Mesenchymal stem cell (in vitro differentiated cells and primary cell): ENCODE results near the gene ZNF446.

Experiments
- DNase-seq: peaks from one replicate; pipeline ENCODE4 v3.0.0-alpha.2; 2013
- H2AFZ ChIP-seq: one replicate; pipeline ENCODE4 v1.6.1; 2013; ENCODE audit warnings: low read depth, mild to moderate bottlenecking, control low read depth, inconsistent platforms, low read length, moderate library complexity
- H2AK5ac ChIP-seq: 2 replicates; pipeline ENCODE4 v1.6.1; 2013; ENCODE audit warnings: low read length, moderate library complexity, mild to moderate bottlenecking, inconsistent platforms; ENCODE audit not compliant: severe bottlenecking
- H2BK120ac ChIP-seq: one replicate; pipeline ENCODE4 v1.6.1; 2013; ENCODE audit warnings: low read depth, mild to moderate bottlenecking, inconsistent platforms, low read length, moderate library complexity
- H2BK12ac ChIP-seq, 2 experiments: one replicate each; pipeline ENCODE4 v1.6.1; 2013; ENCODE audit warnings: inconsistent platforms in 2 of 2, low read length in 2 of 2, mild to moderate bottlenecking in 2 of 2, moderate library complexity in 2 of 2, control low read depth in 1 of 2
- H2BK15ac ChIP-seq: one replicate; pipeline ENCODE4 v1.6.1; 2013; ENCODE audit warnings: mild to moderate bottlenecking, low read depth, inconsistent platforms; ENCODE audit not compliant: poor library complexity, severe bottlenecking
- H2BK5ac ChIP-seq: 2 replicates; pipeline ENCODE4 v1.6.1; 2013; ENCODE audit warnings: low read depth, mild to moderate bottlenecking, low read length, control low read depth, inconsistent platforms; ENCODE audit not compliant: poor library complexity, severe bottlenecking
- H3K14ac ChIP-seq, 2 experiments: one replicate each; pipeline ENCODE4 v1.6.1; 2013; ENCODE audit warnings: inconsistent platforms in 2 of 2, low read length in 2 of 2, control low read depth in 1 of 2, mild to moderate bottlenecking in 1 of 2, moderate library complexity in 1 of 2
- H3K18ac ChIP-seq, 2 experiments: one replicate each; pipeline ENCODE4 v1.6.1; 2013; ENCODE audit warnings: inconsistent platforms in 2 of 2, low read length in 2 of 2, control low read depth in 1 of 2, low read depth in 1 of 2, mild to moderate bottlenecking in 1 of 2
- H3K23ac ChIP-seq, 2 experiments: one replicate each; pipeline ENCODE4 v1.6.1; 2013; ENCODE audit warnings: inconsistent platforms in 2 of 2, low read length in 2 of 2, mild to moderate bottlenecking in 2 of 2, moderate library complexity in 2 of 2, control low read depth in 1 of 2
- H3K27ac ChIP-seq: 2 replicates; pipeline ENCODE4 v1.5.1; 2013; ENCODE audit warnings: mild to moderate bottlenecking, moderate library complexity, low read length, control low read depth, inconsistent platforms; ENCODE audit not compliant: poor library complexity, severe bottlenecking
- H3K27me3 ChIP-seq, 2 experiments: 2 replicates each; pipeline versions ENCODE4 v1.6.1 to v1.7.0; 2013; ENCODE audit warnings: low read length in 2 of 2, mild to moderate bottlenecking in 2 of 2, moderate library complexity in 2 of 2, control low read depth in 1 of 2, inconsistent platforms in 1 of 2; ENCODE audit not compliant: control insufficient read depth in 1 of 2, insufficient read depth in 1 of 2
- H3K36me3 ChIP-seq, 2 experiments: 2 replicates each; pipeline versions ENCODE4 v1.6.1 to v1.7.0; 2013; ENCODE audit warnings: low read length in 2 of 2, control low read depth in 1 of 2, inconsistent platforms in 1 of 2, low read depth in 1 of 2, mild to moderate bottlenecking in 1 of 2; ENCODE audit not compliant: insufficient read depth in 2 of 2, control insufficient read depth in 1 of 2
- H3K4ac ChIP-seq, 2 experiments: one replicate each; pipeline ENCODE4 v1.6.1; 2013; ENCODE audit warnings: inconsistent platforms in 2 of 2, low read length in 2 of 2, mild to moderate bottlenecking in 2 of 2, moderate library complexity in 2 of 2, control low read depth in 1 of 2, low read depth in 1 of 2
- H3K4me1 ChIP-seq: 2 replicates; pipeline ENCODE4 v1.6.1; 2013; ENCODE audit warnings: low read depth, low read length, control low read depth; ENCODE audit not compliant: control insufficient read depth, insufficient read depth
- H3K4me2 ChIP-seq: 2 replicates; pipeline ENCODE4 v1.6.1; 2013; ENCODE audit warnings: low read length, mild to moderate bottlenecking, inconsistent platforms; ENCODE audit not compliant: poor library complexity, severe bottlenecking
- H3K4me3 ChIP-seq, 2 experiments: 2 replicates each; pipeline versions ENCODE4 v1.5.1 to v1.7.0; 2013; ENCODE audit warnings: low read length in 2 of 2, mild to moderate bottlenecking in 2 of 2, control low read depth in 1 of 2, low read depth in 1 of 2; ENCODE audit not compliant: insufficient read depth in 1 of 2
- H3K79me1 ChIP-seq: replicated peaks from 2 replicates; pipeline ENCODE4 v1.6.1; 2013; ENCODE audit warnings: mild to moderate bottlenecking, control low read depth, low read length, inconsistent platforms; ENCODE audit not compliant: poor library complexity, severe bottlenecking
- H3K9ac ChIP-seq: 2 replicates; pipeline ENCODE4 v1.7.0; 2013; ENCODE audit warnings: mild to moderate bottlenecking, low read length, moderate library complexity
- H3K9me3 ChIP-seq: 2 replicates; pipeline ENCODE4 v1.7.0; 2013; ENCODE audit warnings: mild to moderate bottlenecking, low read length; ENCODE audit not compliant: control insufficient read depth
- H4K8ac ChIP-seq: one replicate; pipeline ENCODE4 v1.6.1; 2013; ENCODE audit warnings: inconsistent platforms, mild to moderate bottlenecking, low read length, moderate library complexity
- H4K91ac ChIP-seq: one replicate; pipeline ENCODE4 v1.6.1; 2013; ENCODE audit warnings: mild to moderate bottlenecking, low read length, inconsistent platforms
- WGBS: methylation state at CpG from one replicate; pipeline ENCODE4 v1.1.7; 2013; ENCODE audit warnings: mixed read lengths; 5-methylcytosine and 5-hydroxymethylcytosine counted together

The ZNF446 gene

DNA sequence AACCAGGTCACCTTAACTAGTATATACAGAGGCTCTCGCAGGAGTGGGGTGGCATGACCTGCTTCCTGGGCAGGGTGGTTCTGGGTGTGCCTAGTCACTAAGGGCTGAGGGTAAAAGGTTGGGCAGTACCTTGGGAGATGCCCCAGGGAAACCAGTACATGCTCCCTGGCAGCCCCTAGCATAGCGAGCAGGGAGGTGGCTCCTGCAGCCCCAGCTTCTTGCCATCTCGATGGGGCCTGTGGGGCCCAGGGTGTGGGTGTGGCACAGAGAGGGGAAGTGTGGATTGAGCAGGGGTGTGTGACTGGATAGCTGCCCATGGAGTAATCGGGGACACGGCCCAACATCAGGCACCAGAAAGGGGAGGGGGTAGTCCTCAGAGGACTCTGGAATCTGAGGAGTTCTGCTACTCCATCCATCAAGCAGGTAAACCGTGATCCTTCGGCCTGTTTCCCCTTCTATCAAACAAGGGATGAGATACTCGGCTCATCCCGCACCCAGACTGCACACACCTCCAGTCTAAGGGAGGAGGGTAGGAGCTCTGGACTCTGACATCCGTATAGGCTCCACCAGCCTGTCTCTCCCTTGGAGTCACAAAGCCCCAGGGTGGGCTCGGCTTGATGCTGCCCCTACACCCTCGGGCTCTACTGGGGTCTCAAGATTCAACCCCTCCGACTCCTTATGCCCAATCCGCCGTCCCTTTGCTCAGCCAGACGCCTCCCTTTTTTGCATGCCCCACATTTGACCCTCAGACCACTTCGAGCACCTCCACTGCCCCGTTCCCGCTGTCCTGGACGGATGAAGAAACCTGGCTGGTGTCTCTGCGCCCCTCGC is 42.3 kb downstream of the ZNF446 start:
- Histone ChIP-seq H3K27me3 (no peaks in the 10 kb centered on the region), H2AFZ (no peak overlapping the region), H4K91ac (no peak overlapping the region), H3K4me3 (peak overlapping the region; percentile 78 to 95), H3K14ac (peak overlapping the region in 1 of 2 experiments; percentile 71), H2BK120ac (no peak overlapping the region), H3K4me1 (peaks cover 29% of the 10 kb centered on the region), H2BK12ac (peak overlapping the region in 1 of 2 experiments; percentile 25), H2AK5ac (peak overlapping the region; percentile 16), H3K23ac (peak overlapping the region in 1 of 2 experiments; percentile 57), H3K4me2 (peak overlapping the region; percentile 80), H3K4ac (peak overlapping the region; percentile 84 to 92), H3K18ac (peak overlapping the region; percentile 56 to 98), H4K8ac (no peak overlapping the region), H2BK5ac (no peak overlapping the region), H2BK15ac (no peak overlapping the region), H3K79me1 (peaks cover 30% of the 10 kb centered on the region), H3K9me3 (no peaks in the 10 kb centered on the region), H3K27ac (peak overlapping the region; percentile 84), H3K36me3 (peaks cover 22 to 35% of the 10 kb centered on the region in 2 experiments), H3K9ac (peak overlapping the region; percentile 98)
- WGBS = 19% methylated on average over 17 of the region's 22 CpGs
- no peak for DNase-seq

- Histone ChIP-seq H2BK120ac (peak overlapping the region; percentile 42), H3K4me2 (peak overlapping the region; percentile 80), H3K9ac (peak overlapping the region; percentile 98), H4K91ac (peak overlapping the region; percentile 97), H2BK15ac (no peak overlapping the region), H3K4me3 (peak overlapping the region; percentile 78 to 95), H3K36me3 (peaks cover 22 to 30% of the 10 kb centered on the region in 2 experiments), H3K4ac (peak overlapping the region; percentile 84 to 92), H3K18ac (peak overlapping the region; percentile 79 to 98), H3K9me3 (no peaks in the 10 kb centered on the region), H3K27ac (peak overlapping the region; percentile 84), H2BK12ac (peak overlapping the region in 1 of 2 experiments; percentile 8), H3K27me3 (no peaks in the 10 kb centered on the region), H3K4me1 (peaks cover 28% of the 10 kb centered on the region), H2BK5ac (peak overlapping the region; percentile 59), H2AFZ (peak overlapping the region; percentile 83), H3K14ac (peak overlapping the region in 1 of 2 experiments; percentile 68), H3K79me1 (peaks cover 25% of the 10 kb centered on the region), H4K8ac (peak overlapping the region; percentile 93), H2AK5ac (no peak overlapping the region), H3K23ac (peak overlapping the region in 1 of 2 experiments; percentile 81)
- under 1% methylated on average over 13 of the region's 14 CpGs for WGBS
- DNase-seq = peak; percentile 88
Measured at GRCh38 chr19:58519087-58519354, 42.9 kb downstream of the ZNF446 start.

GRCh38 chr19:58519355-58520256 is 43.5 kb downstream of the ZNF446 start, which contains the start of gene ZBTB45:
Gene ZBTB45 (minus strand): TSS chr19:58519810. CDS start chr19:58517673, 2,137 bp downstream.
- WGBS = under 1% methylated on average over 86 of the region's 87 CpGs
- Histone ChIP-seq H4K91ac (peak within 1 kb of the TSS; percentile 97), H3K36me3 (peaks cover 22 to 24% of the 10 kb centered on the region in 2 experiments), H4K8ac (peak within 1 kb of the TSS; percentile 93), H3K9me3 (no peaks in the 10 kb centered on the region), H3K18ac (peak within 1 kb of the TSS; percentile 82 to 98), H3K4ac (peak within 1 kb of the TSS; percentile 84 to 92), H3K27me3 (no peaks in the 10 kb centered on the region), H2BK12ac (peak within 1 kb of the TSS in 1 of 2 experiments; percentile 8), H2AK5ac (peak within 1 kb of the TSS; percentile 85), H2BK120ac (peak within 1 kb of the TSS; percentile 42), H2AFZ (peak within 1 kb of the TSS; percentile 91), H3K79me1 (peaks cover 21% of the 10 kb centered on the region), H3K9ac (peak within 1 kb of the TSS; percentile 98), H3K27ac (peak within 1 kb of the TSS; percentile 84), H2BK5ac (peak within 1 kb of the TSS; percentile 59), H3K4me3 (peak within 1 kb of the TSS; percentile 78 to 95), H3K23ac (peak within 1 kb of the TSS in 1 of 2 experiments; percentile 81), H3K4me1 (peaks cover 23% of the 10 kb centered on the region), H3K4me2 (peak within 1 kb of the TSS; percentile 92), H3K14ac (peak within 1 kb of the TSS in 1 of 2 experiments; percentile 71), H2BK15ac (peak within 1 kb of the TSS; percentile 65)
- peak; percentile 96 for DNase-seq
